Measurements from ENCODE around the gene MTX3.

MTX3 gene

GRCh38 chr5:80008995-80009765 lies 18.1 kb upstream of the MTX3 start:
- TF ChIP-seq CTCF (conservative IDR thresholded peaks at IDR 0.05; ENCODE audit: low read depth, low read length): no peak
- DNase-seq (ENCODE audit: low read depth): no peak
- H3K4me3 ChIP-seq (ENCODE audit: low read depth, low read length): no peak overlapping the region

GRCh38 chr5:80002677-80003076 lies 11.6 kb upstream of the MTX3 start:
- no peak for TF ChIP-seq CTCF (conservative IDR thresholded peaks at IDR 0.05; ENCODE audit: low read depth, low read length)
- no peak for DNase-seq (ENCODE audit: low read depth)
- H3K4me3 ChIP-seq (ENCODE audit: low read depth, low read length): no peak overlapping the region

- DNase-seq (ENCODE audit: low read depth): no peak
- no peak for TF ChIP-seq CTCF (conservative IDR thresholded peaks at IDR 0.05; ENCODE audit: low read depth, low read length)
- no peak overlapping the region for H3K4me3 ChIP-seq (ENCODE audit: low read depth, low read length)
These were observed 8.7 kb upstream of the MTX3 start for GRCh38 chr5:79999722-80000121.

- no peak overlapping the region for H3K4me3 ChIP-seq (ENCODE audit: low read depth, low read length)
- no peak for TF ChIP-seq CTCF (conservative IDR thresholded peaks at IDR 0.05; ENCODE audit: low read depth, low read length)
- DNase-seq (ENCODE audit: low read depth): no peak
These were observed 2.0 kb upstream of the MTX3 start for GRCh38 chr5:79992891-79993657.

- H3K4me3 ChIP-seq (ENCODE audit: low read depth, low read length): peak overlapping the region; percentile 87
- peak; percentile 12 for DNase-seq (ENCODE audit: low read depth)
- TF ChIP-seq CTCF (conservative IDR thresholded peaks at IDR 0.05; ENCODE audit: low read depth, low read length): no peak
These were observed 861 bp downstream of the MTX3 start for GRCh38 chr5:79990205-79990597.

- no peak for DNase-seq (ENCODE audit: low read depth)
- H3K4me3 ChIP-seq (ENCODE audit: low read depth, low read length): no peak overlapping the region
- TF ChIP-seq CTCF (conservative IDR thresholded peaks at IDR 0.05; ENCODE audit: low read depth, low read length): no peak
These were observed 4.8 kb downstream of the MTX3 start for GRCh38 chr5:79986260-79986659.

All from choroid plexus epithelial cell (primary cell).